NCI-H1694 (cell line): ENCODE data around the gene BCAT1.

Source experiments
- DNase-seq: peaks from one replicate; lab custom pipeline; 2025; lab: John Stamatoyannopoulos, UW

BCAT1 gene

GRCh38 chr12:24769682-24770081 lies 179.2 kb downstream of the BCAT1 start:
- no peak for DNase-seq

GRCh38 chr12:24768415-24768814 lies 180.5 kb downstream of the BCAT1 start:
- no peak for DNase-seq

DNA sequence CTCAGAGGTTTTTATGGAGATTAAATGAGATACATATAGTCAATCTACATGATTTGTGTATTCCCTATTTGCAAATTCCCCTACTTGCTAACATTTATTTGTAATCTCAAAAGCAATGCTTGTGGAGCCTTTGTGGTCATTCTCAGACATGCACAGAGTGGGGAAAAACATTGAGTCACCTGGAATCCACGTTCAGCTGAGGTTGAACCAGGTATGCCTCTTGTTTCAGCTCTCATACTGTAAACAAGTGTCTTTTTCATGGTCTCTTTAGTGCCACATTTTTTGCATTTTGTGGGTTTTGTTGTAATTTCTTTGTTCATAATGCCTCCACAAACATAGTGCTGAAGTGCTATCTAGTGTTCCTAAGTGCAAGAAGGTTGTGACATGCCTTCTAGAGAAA lies 181.9 kb downstream of the BCAT1 start:
- DNase-seq, result no peak

GRCh38 chr12:24764712-24765111 lies 184.2 kb downstream of the BCAT1 start:
- DNase-seq, result no peak

- no peak for DNase-seq
Observed at GRCh38 chr12:24760606-24761378, 188.1 kb downstream of the BCAT1 start.

- DNase-seq, result no peak
Observed at GRCh38 chr12:24760162-24760561, 188.7 kb downstream of the BCAT1 start.
